Neural cell (in vitro differentiated cells): ENCODE measurements around the gene RTL1.

Source experiments
- CTCF ChIP-seq: fragments of 450-650 bp; IDR thresholded peaks from 2 replicates; pipeline ENCODE4 v1.5.1; 2014; ENCODE audit warnings: antibody characterized with exemption, mild to moderate bottlenecking, moderate library complexity; ENCODE audit not compliant: poor library complexity, severe bottlenecking
- EP300 ChIP-seq: fragments of 450-650 bp; conservative IDR thresholded peaks from 2 replicates; pipeline ENCODE4 v1.6.1; 2014; ENCODE audit warnings: antibody characterized with exemption, mild to moderate bottlenecking, moderate library complexity; ENCODE audit not compliant: poor library complexity, severe bottlenecking
- POLR2AphosphoS5 ChIP-seq: IDR thresholded peaks from 2 replicates; pipeline ENCODE4 v1.6.1; 2012
- RAD21 ChIP-seq: fragments of 450-650 bp; conservative IDR thresholded peaks from 2 replicates; pipeline ENCODE4 v1.6.1; 2014; ENCODE audit warnings: antibody characterized with exemption, mild to moderate bottlenecking, moderate library complexity
- REST ChIP-seq: IDR thresholded peaks from 2 replicates; pipeline ENCODE4 v1.6.1; 2012; ENCODE audit warnings: borderline replicate concordance
- SMC3 ChIP-seq: fragments of 450-650 bp; conservative IDR thresholded peaks from 2 replicates; pipeline ENCODE4 v1.6.1; 2014; ENCODE audit warnings: antibody characterized with exemption, mild to moderate bottlenecking, moderate library complexity; ENCODE audit not compliant: poor library complexity
- TAF1 ChIP-seq: IDR thresholded peaks from 2 replicates; pipeline ENCODE4 v1.6.1; 2012; ENCODE audit warnings: low read depth

DNA sequence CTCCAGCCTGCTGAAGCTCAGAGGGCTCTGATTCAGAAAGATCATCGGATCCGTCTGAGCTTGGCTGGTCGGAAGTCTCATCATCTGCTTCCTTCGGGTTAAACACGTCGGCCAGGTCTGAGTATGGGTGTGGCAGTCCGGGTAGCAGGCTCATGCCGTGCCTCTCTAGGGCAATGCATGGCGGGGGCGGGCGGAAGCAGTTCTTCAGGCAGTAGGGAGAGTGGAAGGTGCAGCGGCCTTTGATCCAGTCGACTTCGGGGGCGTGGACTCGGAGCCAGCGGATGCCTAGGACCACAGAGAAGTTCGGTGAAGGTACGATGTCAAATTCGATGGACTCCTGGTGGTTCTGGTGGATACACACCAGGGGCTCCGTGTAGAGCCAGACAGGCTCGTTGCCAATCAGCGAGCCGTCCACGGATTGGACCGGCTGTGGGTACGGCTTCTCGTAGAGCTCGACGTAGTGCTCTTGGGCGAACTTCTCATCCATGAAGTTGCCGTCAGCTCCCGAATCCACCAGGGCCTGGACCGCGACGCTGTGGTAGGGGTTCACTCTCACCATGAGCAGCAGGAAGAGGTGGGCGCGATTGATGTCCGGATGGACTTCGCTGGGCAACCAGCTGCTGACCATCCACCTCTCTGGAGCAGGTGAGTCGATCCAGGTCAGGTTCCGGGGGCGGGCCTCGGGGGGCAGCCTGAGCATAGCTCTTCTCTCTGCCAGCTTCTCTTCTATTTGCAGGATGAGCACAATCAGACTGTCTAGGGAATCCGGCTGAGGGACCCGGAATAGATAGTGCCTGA lies 20.3 kb downstream of the RTL1 start:
- TF ChIP-seq RAD21 (no peak), POLR2AphosphoS5 (no peak), CTCF (no peak), TAF1 (no peak), EP300 (no peak), SMC3 (no peak), REST (no peak)
